ENCODE data around the gene KISS1.

Gene KISS1

DNA sequence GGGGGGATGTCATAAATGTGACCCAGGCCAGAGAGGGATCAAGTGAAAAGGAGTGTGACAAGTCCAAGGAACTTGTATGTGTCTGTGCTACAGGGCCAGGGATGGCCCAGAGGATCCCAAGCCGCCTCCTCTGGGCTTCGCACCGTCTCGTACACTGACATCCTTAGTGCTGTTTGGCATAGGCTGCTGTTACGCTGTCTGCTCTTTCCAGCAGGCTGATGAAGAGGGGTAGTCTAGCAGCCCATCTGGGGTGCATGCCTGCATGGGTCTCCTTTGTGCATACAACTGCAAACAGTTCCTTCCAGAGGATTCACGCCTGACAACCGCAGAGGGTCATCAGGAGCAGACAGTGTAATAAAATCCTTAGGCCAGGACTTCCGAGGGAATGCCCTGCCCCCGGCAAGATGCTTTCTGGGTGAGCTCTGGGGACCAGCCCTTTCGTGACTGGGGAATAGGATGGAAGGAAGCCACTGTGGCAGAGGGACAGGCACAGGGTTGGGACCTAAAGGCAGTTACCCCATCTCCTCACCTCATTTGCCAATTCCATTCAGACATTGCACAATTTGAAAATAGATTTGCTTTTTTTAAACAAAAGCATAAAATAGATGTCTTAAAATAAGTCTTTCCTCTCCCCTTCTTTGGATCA is 23.8 kb upstream of the KISS1 start:
- DNase-seq (ENCODE audit: insufficient read length, low spot score) (no peak), FAIRE-seq (no peak)

GRCh38 chr1:204218552-204218951 is 22.3 kb upstream of the KISS1 start:
- DNase-seq (ENCODE audit: insufficient read length, low spot score) (no peak), FAIRE-seq (no peak)

DNA sequence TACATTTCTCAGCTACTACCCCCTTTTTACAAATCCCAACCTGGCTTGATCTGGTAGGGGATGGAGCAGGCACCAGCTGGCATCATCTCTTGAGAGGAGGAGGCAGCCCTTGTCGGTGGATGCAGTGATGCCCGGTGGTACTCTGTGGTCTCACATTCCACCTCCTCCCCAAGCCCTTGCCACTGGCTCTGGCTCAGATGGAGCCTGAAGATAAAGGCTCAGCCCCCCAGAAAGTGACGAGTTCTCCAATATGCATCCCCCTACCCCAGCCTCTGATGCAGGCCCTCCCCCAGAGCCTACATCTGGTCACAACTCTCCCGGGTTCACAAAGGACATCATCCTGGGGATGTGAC is 21.3 kb upstream of the KISS1 start:
- DNase-seq (ENCODE audit: insufficient read length, low spot score): no peak
- no peak for FAIRE-seq

GRCh38 chr1:204216880-204217647 is 20.8 kb upstream of the KISS1 start:
- FAIRE-seq (peak; percentile 20), DNase-seq (ENCODE audit: insufficient read length, low spot score) (no peak)

- DNase-seq (ENCODE audit: insufficient read length, low spot score): no peak
Measured at GRCh38 chr1:204216236-204216635, 19.9 kb upstream of the KISS1 start.

DNA sequence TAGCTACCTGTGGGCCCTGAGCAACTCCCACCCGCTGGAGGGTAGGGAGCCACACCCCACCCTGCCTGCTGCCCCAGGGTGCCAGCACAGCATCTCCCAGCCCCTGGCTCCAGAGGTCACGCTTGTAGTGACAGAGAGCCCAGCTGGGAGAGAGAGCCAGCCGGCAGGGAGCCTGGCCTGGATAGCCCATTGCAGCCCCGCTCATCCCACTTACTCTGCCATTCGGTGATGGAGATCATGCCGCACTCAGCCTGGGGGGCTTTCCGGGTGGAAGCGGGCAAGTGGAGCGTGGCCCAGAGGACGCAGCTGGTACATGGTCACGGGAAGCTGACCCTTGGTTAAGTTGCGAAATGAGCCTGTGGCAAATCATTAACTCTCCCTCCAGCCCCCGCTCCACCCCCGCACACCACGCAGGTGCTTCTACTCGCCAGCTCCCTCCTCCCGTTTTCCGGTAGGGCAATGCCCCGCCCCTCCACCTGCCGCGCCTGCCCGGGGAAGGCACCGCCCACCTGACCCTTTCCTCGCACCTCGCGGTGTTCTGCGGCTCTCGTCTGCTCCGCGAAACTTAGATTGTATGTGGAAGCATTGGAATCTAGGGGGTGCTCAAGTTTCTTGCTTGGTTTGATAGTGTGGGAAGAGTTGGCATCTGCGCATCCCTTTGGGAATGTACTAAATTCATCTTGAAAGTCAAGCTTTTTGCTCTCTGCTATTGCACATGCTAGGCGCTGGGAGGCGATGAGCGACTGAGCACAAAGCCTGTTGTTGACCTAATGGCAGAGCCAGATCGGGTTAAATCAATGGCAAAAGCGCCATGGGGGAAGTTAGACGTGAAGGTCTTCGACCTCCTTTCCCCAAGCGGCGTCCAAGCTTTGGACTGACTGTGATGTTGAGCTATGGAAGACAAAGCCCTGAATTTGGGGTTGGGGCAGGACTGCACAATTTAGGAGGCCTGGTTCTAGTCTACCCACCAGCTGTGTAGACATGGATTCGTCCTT is 17.7 kb upstream of the KISS1 start, which contains the start of gene GOLT1A:
GOLT1A (minus strand) TSS at position 321 of the 995 bp plus-strand sequence; CDS start at position 239, 82 bp downstream.
- DNase-seq (ENCODE audit: insufficient read length, low spot score) (peak; percentile 50), FAIRE-seq (no peak)

More at GRCh38 chr1:204216236-204216635, 19.9 kb upstream of the KISS1 start:
- FAIRE-seq: no peak

DNA sequence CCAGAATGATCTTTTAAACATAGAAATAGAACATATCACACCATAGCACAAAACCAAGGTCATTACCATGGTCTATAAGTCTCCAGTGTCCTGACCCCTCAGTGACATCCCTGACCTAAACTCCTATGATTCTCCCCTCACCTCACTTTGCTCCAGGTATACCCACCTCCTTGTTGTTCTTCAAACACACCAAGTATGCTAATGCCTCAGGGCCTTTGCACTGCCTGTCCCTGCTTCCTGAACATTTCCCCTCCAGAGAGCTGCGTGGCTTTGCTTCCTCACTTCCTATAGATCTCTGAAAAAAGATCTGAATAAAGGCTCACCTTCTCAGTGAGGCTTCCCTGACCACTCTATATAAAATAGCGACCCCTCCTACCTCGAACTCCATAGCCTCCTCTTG is 16.4 kb upstream of the KISS1 start:
- no peak for FAIRE-seq
- DNase-seq (ENCODE audit: insufficient read length, low spot score): no peak

- FAIRE-seq: no peak
- no peak for DNase-seq (ENCODE audit: insufficient read length, low spot score)
Measured at GRCh38 chr1:204211046-204211445, 14.8 kb upstream of the KISS1 start.

DNA sequence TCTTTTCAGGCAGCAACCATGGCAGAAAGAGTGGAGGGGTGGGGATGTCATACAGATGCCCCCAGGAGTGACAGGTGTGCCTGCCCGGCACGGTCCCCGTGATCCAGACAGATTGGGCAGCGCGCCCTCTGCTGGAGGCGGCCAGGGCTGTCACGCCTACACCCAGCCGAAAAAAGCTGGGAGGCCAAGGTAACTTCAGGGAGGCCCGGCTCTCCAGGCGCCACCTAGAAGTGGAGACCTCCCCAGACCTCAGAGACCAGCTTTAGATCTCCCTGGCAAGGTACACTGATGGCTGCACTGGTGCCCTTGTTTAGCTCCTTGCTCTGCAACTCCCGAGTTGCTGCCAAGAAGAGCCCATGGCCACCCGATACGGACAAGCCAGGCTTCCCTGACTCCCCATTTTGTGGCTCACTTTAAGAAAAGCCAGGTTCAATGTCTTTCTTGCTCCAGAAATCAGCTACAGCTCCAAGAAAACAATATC is 10.9 kb upstream of the KISS1 start:
- DNase-seq (ENCODE audit: insufficient read length, low spot score) (peak; percentile 83), FAIRE-seq (peak; percentile 75)

DNA sequence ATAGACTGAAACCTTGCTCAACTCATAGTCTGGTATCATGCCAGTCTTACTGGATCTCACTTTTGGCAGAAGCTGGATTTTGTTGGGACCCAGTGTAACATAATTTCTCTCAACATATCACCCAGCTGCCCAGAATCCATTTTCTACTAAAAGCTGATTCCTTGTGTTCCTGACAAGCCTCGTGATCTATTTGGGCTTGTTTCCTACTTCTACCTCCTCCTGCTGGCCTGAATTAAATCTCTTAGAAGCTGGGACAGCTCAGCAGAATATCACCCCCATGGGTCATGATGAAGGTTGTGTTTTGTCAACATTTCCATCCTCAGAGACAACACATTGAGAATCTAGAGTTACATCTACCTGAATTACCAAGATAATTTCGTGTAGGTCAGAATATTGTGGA is 9.8 kb upstream of the KISS1 start:
- no peak for DNase-seq (ENCODE audit: insufficient read length, low spot score)
- no peak for FAIRE-seq

DNA sequence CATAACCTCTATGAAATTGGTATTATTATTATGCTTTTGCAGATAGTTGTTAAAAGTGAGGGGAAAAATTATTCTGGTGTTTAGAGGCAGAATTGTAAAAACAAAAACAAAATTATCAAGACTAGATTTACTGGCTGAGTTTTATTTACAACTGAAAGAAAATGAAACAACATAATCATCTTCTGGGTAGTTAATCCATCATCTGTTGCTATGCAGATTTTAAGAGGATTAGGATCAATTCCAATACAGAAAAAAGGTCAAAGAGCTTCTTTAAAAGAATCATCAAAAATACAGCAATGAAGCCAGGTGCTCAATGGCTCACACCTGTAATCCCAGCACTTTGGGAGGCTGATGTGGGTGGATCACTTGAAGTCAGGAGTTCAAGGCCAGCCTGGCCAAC is 9.2 kb upstream of the KISS1 start:
- FAIRE-seq: no peak

GRCh38 chr1:204204944-204205343 is 8.7 kb upstream of the KISS1 start:
- FAIRE-seq: no peak
- DNase-seq (ENCODE audit: insufficient read length, low spot score): no peak

More for the DNA sequence above, 9.2 kb upstream of the KISS1 start:
- no peak for DNase-seq (ENCODE audit: insufficient read length, low spot score)

DNA sequence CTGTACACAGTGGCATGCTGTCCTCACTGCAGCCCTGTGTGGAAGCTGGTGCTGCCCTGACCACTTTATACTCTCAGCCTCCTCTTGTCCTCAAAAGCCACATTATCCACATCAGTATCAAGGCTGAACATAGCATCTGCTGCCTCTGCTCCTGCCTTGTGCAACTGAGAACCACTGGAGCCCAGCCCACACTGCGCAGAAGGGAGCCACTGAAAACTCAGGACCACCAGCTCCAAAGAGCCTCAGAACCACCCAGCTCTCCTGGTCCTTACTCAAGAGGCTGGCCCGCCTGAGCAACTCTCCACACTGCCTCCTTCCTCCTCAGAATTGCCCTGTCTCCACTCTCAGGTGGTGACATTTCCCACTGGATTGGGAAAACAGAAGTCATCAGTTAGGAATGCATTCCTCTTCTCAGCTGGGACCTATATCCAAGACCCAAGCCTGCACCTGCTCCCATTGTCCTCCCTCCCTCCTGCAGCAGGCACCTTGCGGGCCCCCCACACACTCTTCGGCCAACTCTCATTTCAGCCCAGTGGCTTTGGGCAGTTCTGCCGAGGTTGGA is 7.0 kb upstream of the KISS1 start:
- DNase-seq (ENCODE audit: insufficient read length, low spot score): no peak
- FAIRE-seq: no peak

GRCh38 chr1:204202481-204202880 is 6.2 kb upstream of the KISS1 start:
- FAIRE-seq: no peak

GRCh38 chr1:204201348-204202040 is 5.2 kb upstream of the KISS1 start:
- FAIRE-seq (no peak), DNase-seq (ENCODE audit: insufficient read length, low spot score) (no peak)

More at GRCh38 chr1:204202481-204202880, 6.2 kb upstream of the KISS1 start:
- DNase-seq (ENCODE audit: insufficient read length, low spot score): no peak

DNA sequence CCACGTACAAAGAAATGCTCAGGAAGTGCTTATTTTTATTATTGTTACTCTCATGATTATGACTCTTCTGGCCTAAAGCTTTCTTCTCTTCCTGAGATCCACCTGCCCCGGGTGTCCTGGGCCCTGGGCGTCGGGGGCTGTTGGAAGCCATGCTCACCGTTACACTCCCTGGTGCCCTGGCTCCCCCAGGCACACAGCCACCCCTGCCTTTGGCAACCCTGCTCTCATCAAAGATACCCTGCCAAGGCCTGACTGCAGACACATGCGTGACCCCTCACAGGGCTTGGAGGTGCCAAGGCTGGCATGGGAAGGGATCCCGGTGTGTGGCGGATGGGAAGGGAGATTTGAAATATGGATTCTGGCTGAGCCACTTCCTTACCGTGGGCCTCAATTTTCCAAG is 3.3 kb upstream of the KISS1 start:
- DNase-seq (ENCODE audit: insufficient read length, low spot score) (no peak), FAIRE-seq (no peak)

DNA sequence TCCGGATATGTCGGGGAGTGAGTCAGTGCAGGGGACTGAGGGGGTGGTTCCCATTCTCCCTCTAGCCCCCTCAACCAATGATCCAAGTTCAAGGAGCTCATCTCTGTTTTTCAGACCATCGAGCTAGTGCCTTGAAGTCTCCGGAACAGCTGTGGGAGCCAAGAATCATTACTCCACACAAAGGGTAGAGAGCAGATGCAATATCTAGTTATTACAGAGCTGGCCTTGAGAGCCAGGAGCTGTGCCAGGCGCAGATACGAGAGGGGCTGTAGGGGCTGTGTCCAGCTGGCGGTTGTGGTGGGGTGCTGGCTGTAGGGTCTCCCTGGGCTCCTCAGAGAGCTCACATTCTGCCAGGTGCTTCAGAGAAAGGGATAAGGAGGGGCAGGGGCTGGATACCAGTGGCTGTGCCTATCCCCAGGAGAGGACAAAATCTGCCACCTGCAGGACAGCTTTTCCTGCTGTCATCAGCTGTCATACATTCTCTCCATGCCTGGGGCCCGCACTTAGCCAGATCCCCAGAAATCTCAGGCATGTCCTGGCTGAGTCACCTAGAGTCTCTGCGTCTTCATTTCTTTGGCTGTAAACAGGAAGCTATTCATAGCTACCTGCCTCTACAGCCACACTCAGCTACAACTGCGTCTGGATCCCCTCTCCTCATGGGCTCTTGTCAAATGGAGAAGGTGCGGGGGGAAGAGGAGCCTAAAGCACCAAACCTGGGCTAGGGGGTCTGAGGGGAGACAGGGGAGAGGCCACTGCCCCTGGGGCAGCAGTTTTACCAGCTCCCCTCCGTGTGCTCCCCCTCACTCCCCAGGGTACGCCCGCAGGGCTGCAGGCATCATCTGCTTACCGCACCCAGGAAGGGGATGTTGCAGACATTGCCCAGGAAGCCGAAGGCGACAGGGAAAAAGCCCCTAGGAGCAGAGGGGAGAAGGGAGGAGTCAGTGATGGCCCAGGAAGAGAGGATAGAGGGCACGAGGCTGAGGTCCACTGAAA is 2.4 kb upstream of the KISS1 start:
- DNase-seq (ENCODE audit: insufficient read length, low spot score) (peak; percentile 84), FAIRE-seq (peak; percentile 74)

DNA sequence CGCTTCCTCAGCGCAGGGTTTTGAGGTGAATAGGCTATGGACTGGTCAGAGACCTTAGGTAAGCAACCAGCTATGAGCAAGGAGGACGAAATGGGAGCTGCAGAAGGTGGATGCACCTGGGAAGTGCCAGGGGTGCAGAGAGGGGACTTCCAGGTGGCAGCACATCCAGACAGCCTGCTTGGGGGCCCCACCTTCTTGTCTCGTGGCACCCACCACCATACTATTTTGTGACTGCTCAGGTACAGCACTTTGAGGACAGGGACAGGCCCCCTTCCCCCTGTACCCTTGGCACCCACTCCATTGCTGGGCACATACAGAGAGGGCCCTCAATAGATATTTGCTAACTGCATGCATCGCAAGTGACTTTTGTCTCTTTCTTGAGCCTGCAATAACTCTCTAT is 777 bp upstream of the KISS1 start:
- DNase-seq (ENCODE audit: insufficient read length, low spot score): no peak
- FAIRE-seq: no peak

GRCh38 chr1:204194771-204195170 is 1.5 kb downstream of the KISS1 start:
- FAIRE-seq: no peak
- no peak for DNase-seq (ENCODE audit: insufficient read length, low spot score)

All from HTR-8/SVneo (cell line).